ENCODE measurements around the gene SH2D5. TPM values are rescaled to one million over a fixed set of nuclear protein-coding genes. Genes with fewer than 3 reads are reported as not detected.
A peak's percentile ranks its signal among the peaks of the same experiment; 100 is the strongest.

SH2D5 gene
- polyA plus RNA-seq, 2 of the 4 experiments (the other 2 are of a cell fraction): 3.2 to 7.2 TPM

DNA sequence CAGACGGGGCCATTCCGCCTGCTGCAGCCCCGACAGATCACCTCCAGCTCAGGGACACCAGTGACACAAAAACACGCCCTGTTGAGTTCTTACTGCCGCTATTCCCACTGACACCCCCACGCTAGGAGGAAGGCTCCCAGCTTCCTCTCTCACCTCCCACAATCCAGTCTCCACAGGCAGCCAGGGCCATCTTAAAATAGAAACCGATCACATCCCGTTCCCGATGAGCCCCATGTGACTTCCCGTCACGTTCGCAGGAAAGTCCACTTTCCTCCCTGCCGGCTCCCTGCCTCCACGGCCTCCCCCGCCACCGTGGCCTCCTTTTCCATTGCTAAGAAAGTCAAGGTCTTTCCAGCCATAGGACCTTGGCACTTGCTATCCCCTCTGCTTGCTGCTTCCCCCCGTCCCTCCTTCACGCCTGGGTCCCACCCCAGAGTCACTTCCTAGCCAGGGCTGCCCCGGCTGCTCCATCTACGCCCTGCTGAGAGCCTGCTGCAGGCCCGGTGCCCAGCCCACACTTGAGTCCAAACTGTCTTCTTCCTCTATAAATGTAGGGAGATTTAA, 47.3 kb downstream of the SH2D5 start:
- no peaks in the 10 kb centered on the region for H3K4me1 ChIP-seq
- H3K4me2 ChIP-seq: no peak overlapping the region
- H3K27ac ChIP-seq: no peak overlapping the region
- H3K9me3 ChIP-seq: no peaks in the 10 kb centered on the region
- no peak overlapping the region for H3K4me3 ChIP-seq
- ATAC-seq (no peak), DNase-seq (ENCODE audit: low read depth in 1 of 2, low spot score in 1 of 2) (no peak), FAIRE-seq (no peak)
- WGBS (ENCODE audit: missing lambda C conversion rate): 91% methylated on average over 20 of the region's 21 CpGs
- ChIA-PET CTCF (interaction anchor here (1.7 kb wide), 1 partner anchor 12 kb away, joined by 6 read pairs; no protein-coding TSS in a partner anchor), POLR2A (no interaction called here)
- no peak for TF ChIP-seq KDM1A (IDR thresholded peaks at IDR 0.05; ENCODE audit: low read depth)
- no peak for TF ChIP-seq HOXA7 (CRISPR knock-in tag; IDR thresholded peaks at IDR 0.05)
- TF ChIP-seq CBX2 (IDR thresholded peaks at IDR 0.05; ENCODE audit: borderline replicate concordance, low read depth): no peak
- no peak for TF ChIP-seq MAFK (IDR thresholded peaks at IDR 0.05; ENCODE audit: partially characterized antibody)
- no peak for TF ChIP-seq EP300 (IDR thresholded peaks at IDR 0.05)

DNA sequence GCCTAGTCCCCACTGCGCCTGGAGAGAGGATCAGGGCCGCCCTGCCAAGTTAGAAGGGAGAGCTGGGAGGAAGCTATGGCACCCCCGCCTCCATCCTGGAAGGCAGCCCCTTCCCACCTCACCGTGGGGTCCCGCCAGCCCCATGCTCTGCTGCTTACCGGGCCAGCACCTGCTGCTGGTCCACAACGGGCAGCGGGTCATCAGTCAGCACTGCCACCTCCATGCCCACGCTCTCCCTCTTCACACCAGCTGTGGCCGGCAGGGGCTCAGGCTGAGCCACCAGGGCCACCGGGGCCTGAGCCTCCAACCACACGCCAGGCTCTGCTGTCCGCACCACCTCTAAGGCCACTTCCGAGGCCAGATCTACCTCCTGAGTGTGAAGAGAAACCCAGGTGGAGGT, 47.9 kb downstream of the SH2D5 start:
- Histone ChIP-seq H3K4me1 (no peaks in the 10 kb centered on the region), H3K4me2 (no peak overlapping the region), H3K4me3 (no peak overlapping the region), H3K9me3 (no peaks in the 10 kb centered on the region), H3K27ac (no peak overlapping the region)
- no peak for FAIRE-seq
- TF ChIP-seq, protein P1, sequence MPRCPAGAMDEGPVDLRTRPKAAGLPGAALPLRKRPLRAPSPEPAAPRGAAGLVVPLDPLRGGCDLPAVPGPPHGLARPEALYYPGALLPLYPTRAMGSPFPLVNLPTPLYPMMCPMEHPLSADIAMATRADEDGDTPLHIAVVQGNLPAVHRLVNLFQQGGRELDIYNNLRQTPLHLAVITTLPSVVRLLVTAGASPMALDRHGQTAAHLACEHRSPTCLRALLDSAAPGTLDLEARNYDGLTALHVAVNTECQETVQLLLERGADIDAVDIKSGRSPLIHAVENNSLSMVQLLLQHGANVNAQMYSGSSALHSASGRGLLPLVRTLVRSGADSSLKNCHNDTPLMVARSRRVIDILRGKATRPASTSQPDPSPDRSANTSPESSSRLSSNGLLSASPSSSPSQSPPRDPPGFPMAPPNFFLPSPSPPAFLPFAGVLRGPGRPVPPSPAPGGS (IDR thresholded peaks at IDR 0.05): no peak
- no peak for TF ChIP-seq HOXB13 (CRISPR knock-in tag; IDR thresholded peaks at IDR 0.05; ENCODE audit: low read depth)
- TF ChIP-seq ZSCAN20 (CRISPR knock-in tag; IDR thresholded peaks at IDR 0.05): no peak
- no peak for TF ChIP-seq GATA3 (IDR thresholded peaks at IDR 0.05; ENCODE audit: borderline replicate concordance)
- TF ChIP-seq KDM5A (IDR thresholded peaks at IDR 0.05): no peak
- TF ChIP-seq CBX8 (IDR thresholded peaks at IDR 0.05): no peak
- TF ChIP-seq BHLHE40 (IDR thresholded peaks at IDR 0.05; ENCODE audit: low read depth, low read length): no peak
- TF ChIP-seq RARB (CRISPR knock-in tag; IDR thresholded peaks at IDR 0.05): no peak
- no peak for TF ChIP-seq EHF (CRISPR knock-in tag; IDR thresholded peaks at IDR 0.05)
- TF ChIP-seq FOXS1 (CRISPR knock-in tag; IDR thresholded peaks at IDR 0.05): no peak
- TF ChIP-seq NFE2L2 (conservative IDR thresholded peaks at IDR 0.05; ENCODE audit: low read length): no peak
- no peak for TF ChIP-seq JUN (IDR thresholded peaks at IDR 0.05)
- DNase-seq (ENCODE audit: low read depth in 1 of 2, low spot score in 1 of 2): no peak
- ATAC-seq: peak in 1 of 2 experiments; percentile 19; a peak in 1 of 6 replicates
- ChIA-PET POLR2A (no interaction called here), CTCF (interaction anchor here (1.7 kb wide), 1 partner anchor 12 kb away, joined by 6 read pairs; no protein-coding TSS in a partner anchor)
- 93% methylated on average over 3 of the region's 14 CpGs for WGBS (ENCODE audit: missing lambda C conversion rate)

DNA sequence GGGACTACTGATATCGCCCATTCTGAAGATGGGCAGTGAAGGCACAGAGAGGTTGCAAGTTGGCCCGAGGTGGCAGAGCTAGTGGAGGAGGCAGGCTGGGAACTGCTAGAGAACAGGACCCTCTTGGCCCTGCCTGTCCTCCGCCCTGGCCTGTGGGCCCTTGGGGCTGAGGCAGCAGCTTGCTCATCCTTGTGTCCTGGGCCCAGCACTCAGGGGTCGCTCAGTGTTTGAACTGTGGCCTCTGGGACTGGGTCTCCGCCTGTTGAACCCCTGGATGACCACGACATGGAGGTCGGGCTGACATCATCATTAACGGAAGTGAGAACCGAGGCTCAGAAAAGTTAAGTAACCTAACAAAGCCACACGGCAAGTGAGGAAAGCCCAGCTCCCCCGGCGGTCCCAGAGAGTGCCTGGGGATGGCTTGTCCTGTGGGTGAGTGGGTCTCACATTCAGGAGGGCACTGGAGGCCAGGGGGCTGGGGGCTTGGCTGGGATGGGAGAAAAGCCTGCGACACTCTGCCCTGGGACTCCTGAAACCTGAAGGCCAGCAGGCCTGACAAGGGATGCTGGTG, 48.4 kb downstream of the SH2D5 start:
- DNase-seq (ENCODE audit: low read depth in 1 of 2, low spot score in 1 of 2) (no peak), ATAC-seq (no peak), FAIRE-seq (no peak)
- TF ChIP-seq RCOR1 (IDR thresholded peaks at IDR 0.05; ENCODE audit: low read depth, low read length) (no peak), TFCP2L1 (CRISPR knock-in tag; IDR thresholded peaks at IDR 0.05) (no peak), ZC3H11A (IDR thresholded peaks at IDR 0.05) (no peak), CHD4 (IDR thresholded peaks at IDR 0.05; ENCODE audit: borderline replicate concordance) (no peak), ZSCAN20 (CRISPR knock-in tag; IDR thresholded peaks at IDR 0.05) (no peak), HOXA7 (CRISPR knock-in tag; IDR thresholded peaks at IDR 0.05) (no peak), SREBF2 (IDR thresholded peaks at IDR 0.05) (no peak)
- Histone ChIP-seq H3K9me3 (no peaks in the 10 kb centered on the region), H3K4me2 (no peak overlapping the region), H3K4me1 (no peaks in the 10 kb centered on the region), H3K4me3 (no peak overlapping the region), H3K27ac (no peak overlapping the region)
- ChIA-PET POLR2A (no interaction called here), CTCF (interaction anchor here (1.7 kb wide), 1 partner anchor 13 kb away, joined by 6 read pairs; no protein-coding TSS in a partner anchor)
- WGBS (ENCODE audit: missing lambda C conversion rate): 69% methylated on average over 8 of the region's 13 CpGs

DNA sequence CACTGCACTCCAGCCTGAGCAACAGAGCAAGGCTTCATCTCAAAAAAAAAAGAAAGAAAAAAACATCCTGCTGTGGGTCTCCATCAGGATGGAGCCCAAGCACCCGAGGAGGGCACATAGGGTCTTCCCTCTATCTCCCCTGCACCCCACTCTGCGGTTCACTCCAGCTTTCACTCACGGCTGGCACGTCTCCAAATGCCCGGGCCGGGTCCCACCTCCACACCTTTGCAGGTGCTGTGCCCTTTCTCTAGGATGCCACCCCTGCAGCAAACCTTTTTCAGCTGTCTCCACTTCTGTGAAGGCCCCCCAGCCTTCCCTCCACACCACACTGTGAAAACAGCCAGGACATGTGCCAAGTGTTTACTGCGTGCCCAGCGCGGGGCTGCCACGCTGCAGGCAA, 48.9 kb downstream of the SH2D5 start:
- ChIA-PET CTCF (interaction anchor here (1.7 kb wide), 1 partner anchor 13 kb away, joined by 6 read pairs; no protein-coding TSS in a partner anchor), POLR2A (no interaction called here)
- FAIRE-seq (no peak), DNase-seq (ENCODE audit: low read depth in 1 of 2, low spot score in 1 of 2) (no peak), ATAC-seq (no peak)
- 72% methylated on average over 10 of the region's 10 CpGs for WGBS (ENCODE audit: missing lambda C conversion rate)
- Histone ChIP-seq H3K4me2 (no peak overlapping the region), H3K4me1 (no peaks in the 10 kb centered on the region), H3K9me3 (no peaks in the 10 kb centered on the region), H3K4me3 (no peak overlapping the region), H3K27ac (no peak overlapping the region)
- TF ChIP-seq, protein P2, sequence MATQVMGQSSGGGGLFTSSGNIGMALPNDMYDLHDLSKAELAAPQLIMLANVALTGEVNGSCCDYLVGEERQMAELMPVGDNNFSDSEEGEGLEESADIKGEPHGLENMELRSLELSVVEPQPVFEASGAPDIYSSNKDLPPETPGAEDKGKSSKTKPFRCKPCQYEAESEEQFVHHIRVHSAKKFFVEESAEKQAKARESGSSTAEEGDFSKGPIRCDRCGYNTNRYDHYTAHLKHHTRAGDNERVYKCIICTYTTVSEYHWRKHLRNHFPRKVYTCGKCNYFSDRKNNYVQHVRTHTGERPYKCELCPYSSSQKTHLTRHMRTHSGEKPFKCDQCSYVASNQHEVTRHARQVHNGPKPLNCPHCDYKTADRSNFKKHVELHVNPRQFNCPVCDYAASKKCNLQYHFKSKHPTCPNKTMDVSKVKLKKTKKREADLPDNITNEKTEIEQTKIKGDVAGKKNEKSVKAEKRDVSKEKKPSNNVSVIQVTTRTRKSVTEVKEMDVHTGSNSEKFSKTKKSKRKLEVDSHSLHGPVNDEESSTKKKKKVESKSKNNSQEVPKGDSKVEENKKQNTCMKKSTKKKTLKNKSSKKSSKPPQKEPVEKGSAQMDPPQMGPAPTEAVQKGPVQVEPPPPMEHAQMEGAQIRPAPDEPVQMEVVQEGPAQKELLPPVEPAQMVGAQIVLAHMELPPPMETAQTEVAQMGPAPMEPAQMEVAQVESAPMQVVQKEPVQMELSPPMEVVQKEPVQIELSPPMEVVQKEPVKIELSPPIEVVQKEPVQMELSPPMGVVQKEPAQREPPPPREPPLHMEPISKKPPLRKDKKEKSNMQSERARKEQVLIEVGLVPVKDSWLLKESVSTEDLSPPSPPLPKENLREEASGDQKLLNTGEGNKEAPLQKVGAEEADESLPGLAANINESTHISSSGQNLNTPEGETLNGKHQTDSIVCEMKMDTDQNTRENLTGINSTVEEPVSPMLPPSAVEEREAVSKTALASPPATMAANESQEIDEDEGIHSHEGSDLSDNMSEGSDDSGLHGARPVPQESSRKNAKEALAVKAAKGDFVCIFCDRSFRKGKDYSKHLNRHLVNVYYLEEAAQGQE (IDR thresholded peaks at IDR 0.05): no peak
- TF ChIP-seq HEYL (CRISPR knock-in tag; IDR thresholded peaks at IDR 0.05) (no peak), EHF (CRISPR knock-in tag; IDR thresholded peaks at IDR 0.05) (no peak), TFCP2L1 (CRISPR knock-in tag; IDR thresholded peaks at IDR 0.05) (no peak), EP300 (IDR thresholded peaks at IDR 0.05) (no peak), NR3C1 (IDR thresholded peaks at IDR 0.05) (no peak)

Data from A549 (cell line).